GM21786 (cell line): Measurements from ENCODE around the gene FIZ1.
"Not testable (repeated sequence)": the region's sequence is repeated elsewhere in the genome, so short reads cannot be mapped to it uniquely, and the experiment has no call there.

Experiments used
- ATAC-seq: cut with Tn5 transposase; IDR thresholded peaks from one replicate; pipeline ENCODE4 v1.9.1; 2021; ENCODE audit not compliant: unreplicated experiment

Gene FIZ1

GRCh38 chr19:55578761-55579747 lies 20.3 kb downstream of the FIZ1 start:
- no peak for ATAC-seq

- no peak for ATAC-seq
These were observed 21.1 kb downstream of the FIZ1 start for GRCh38 chr19:55578031-55578760.

- ATAC-seq = no peak
These were observed 22.6 kb downstream of the FIZ1 start for GRCh38 chr19:55576746-55577145.

GRCh38 chr19:55573929-55574328 lies 25.4 kb downstream of the FIZ1 start:
- not testable (repeated sequence) for ATAC-seq

GRCh38 chr19:55569477-55569876 lies 29.8 kb downstream of the FIZ1 start:
- ATAC-seq = not testable (repeated sequence)

GRCh38 chr19:55567708-55568328 lies 31.5 kb downstream of the FIZ1 start:
- no peak for ATAC-seq

- ATAC-seq = no peak
These were observed 32.5 kb downstream of the FIZ1 start for GRCh38 chr19:55566823-55567222.

GRCh38 chr19:55563261-55563690 lies 36.0 kb downstream of the FIZ1 start:
- ATAC-seq = no peak

- no peak for ATAC-seq
These were observed 39.6 kb downstream of the FIZ1 start for GRCh38 chr19:55559684-55560083.

GRCh38 chr19:55554741-55555152 lies 44.6 kb downstream of the FIZ1 start:
- no peak for ATAC-seq

GRCh38 chr19:55554302-55554701 lies 45.0 kb downstream of the FIZ1 start:
- ATAC-seq = no peak

- no peak for ATAC-seq
These were observed 45.8 kb downstream of the FIZ1 start for GRCh38 chr19:55553217-55554182.

- no peak for ATAC-seq
These were observed 46.7 kb downstream of the FIZ1 start for GRCh38 chr19:55552620-55553019.

- no peak for ATAC-seq
These were observed 47.1 kb downstream of the FIZ1 start for GRCh38 chr19:55552206-55552605.

GRCh38 chr19:55550321-55550650 lies 49.0 kb downstream of the FIZ1 start:
- ATAC-seq = no peak

GRCh38 chr19:55549500-55550320 lies 49.6 kb downstream of the FIZ1 start:
- no peak for ATAC-seq

GRCh38 chr19:55546822-55547614 lies 52.3 kb downstream of the FIZ1 start:
- no peak for ATAC-seq

GRCh38 chr19:55546011-55546410 lies 53.3 kb downstream of the FIZ1 start:
- no peak for ATAC-seq

- no peak for ATAC-seq
These were observed 53.9 kb downstream of the FIZ1 start, which contains the start of gene SBK3 for GRCh38 chr19:55545443-55545842. Gene SBK3, minus strand, starts transcription at chr19:55545543. Its CDS starts 0 bp downstream, at chr19:55545543.
